ENCODE measurements around the gene FNDC11.

Gene FNDC11

GRCh38 chr20:63587256-63587655 lies 33.3 kb downstream of the FNDC11 start:
- no peaks in the 10 kb centered on the region for H3K9me3 ChIP-seq (ENCODE audit: severe bottlenecking)
- H3K4me1 ChIP-seq (ENCODE audit: insufficient read depth, poor library complexity, severe bottlenecking), result no peaks in the 10 kb centered on the region
- ATAC-seq (ENCODE audit: low read depth) (no peak), DNase-seq (ENCODE audit: low spot score) (peak; percentile 70)
- no peaks in the 10 kb centered on the region for H3K27me3 ChIP-seq (ENCODE audit: insufficient read depth, poor library complexity, severe bottlenecking)
- H3K36me3 ChIP-seq (ENCODE audit: low read depth), result peaks cover 15% of the 10 kb centered on the region; the same call in 1 of the 2 replicates
- TF ChIP-seq CTCF (IDR thresholded peaks at IDR 0.05; ENCODE audit: poor library complexity, severe bottlenecking), result no peak
- H3K4me3 ChIP-seq (ENCODE audit: severe bottlenecking), result no peak overlapping the region
- no peak overlapping the region for H3K27ac ChIP-seq (ENCODE audit: poor library complexity, severe bottlenecking)

- Histone ChIP-seq H3K27ac (ENCODE audit: poor library complexity, severe bottlenecking) (no peak overlapping the region), H3K27me3 (ENCODE audit: insufficient read depth, poor library complexity, severe bottlenecking) (no peaks in the 10 kb centered on the region), H3K36me3 (ENCODE audit: low read depth) (peaks cover 17% of the 10 kb centered on the region), H3K4me3 (ENCODE audit: severe bottlenecking) (no peak overlapping the region), H3K9me3 (ENCODE audit: severe bottlenecking) (no peaks in the 10 kb centered on the region), H3K4me1 (ENCODE audit: insufficient read depth, poor library complexity, severe bottlenecking) (no peaks in the 10 kb centered on the region)
- no peak for TF ChIP-seq CTCF (IDR thresholded peaks at IDR 0.05; ENCODE audit: poor library complexity, severe bottlenecking)
- peak; percentile 81 for DNase-seq (ENCODE audit: low spot score)
- no peak for ATAC-seq (ENCODE audit: low read depth)
These were observed 34.0 kb downstream of the FNDC11 start for GRCh38 chr20:63587776-63588591.

GRCh38 chr20:63588641-63589041 lies 34.7 kb downstream of the FNDC11 start:
- no peak for TF ChIP-seq CTCF (IDR thresholded peaks at IDR 0.05; ENCODE audit: poor library complexity, severe bottlenecking)
- peaks cover 20% of the 10 kb centered on the region for H3K36me3 ChIP-seq (ENCODE audit: low read depth)
- ATAC-seq (ENCODE audit: low read depth) (peak; percentile 6; the same call in 2 of the 3 replicates), DNase-seq (ENCODE audit: low spot score) (peak; percentile 84)
- H3K27me3 ChIP-seq (ENCODE audit: insufficient read depth, poor library complexity, severe bottlenecking), result no peaks in the 10 kb centered on the region
- no peaks in the 10 kb centered on the region for H3K9me3 ChIP-seq (ENCODE audit: severe bottlenecking)
- no peak overlapping the region for H3K27ac ChIP-seq (ENCODE audit: poor library complexity, severe bottlenecking)
- H3K4me3 ChIP-seq (ENCODE audit: severe bottlenecking), result no peak overlapping the region
- no peaks in the 10 kb centered on the region for H3K4me1 ChIP-seq (ENCODE audit: insufficient read depth, poor library complexity, severe bottlenecking)

- peak; percentile 84 for DNase-seq (ENCODE audit: low spot score)
- H3K4me1 ChIP-seq (ENCODE audit: insufficient read depth, poor library complexity, severe bottlenecking), result no peaks in the 10 kb centered on the region
- H3K27ac ChIP-seq (ENCODE audit: poor library complexity, severe bottlenecking), result no peak overlapping the region
- ATAC-seq (ENCODE audit: low read depth), result no peak
- peaks cover 20% of the 10 kb centered on the region for H3K36me3 ChIP-seq (ENCODE audit: low read depth)
- H3K27me3 ChIP-seq (ENCODE audit: insufficient read depth, poor library complexity, severe bottlenecking), result no peaks in the 10 kb centered on the region
- TF ChIP-seq CTCF (IDR thresholded peaks at IDR 0.05; ENCODE audit: poor library complexity, severe bottlenecking), result no peak
- no peak overlapping the region for H3K4me3 ChIP-seq (ENCODE audit: severe bottlenecking)
- H3K9me3 ChIP-seq (ENCODE audit: severe bottlenecking), result no peaks in the 10 kb centered on the region
These were observed 35.6 kb downstream of the FNDC11 start for GRCh38 chr20:63589261-63590217.
